ACC112 (cell line): Measurements from ENCODE around the gene EFCAB10.
"Not testable (repeated sequence)": the region's sequence is repeated elsewhere in the genome, so short reads cannot be mapped to it uniquely, and the experiment has no call there.

Experiments
- H2AFZ ChIP-seq: fragments of 200-600 bp; sonication (generic); one replicate; pipeline ENCODE4 v1.6.0; 2017; ENCODE audit warnings: antibody characterized with exemption, low read length; ENCODE audit not compliant: unreplicated experiment
- H3K27ac ChIP-seq: fragments of 200-600 bp; sonication (generic); 2 replicates; pipeline ENCODE4 v1.5.1; 2014; ENCODE audit warnings: low read depth, mild to moderate bottlenecking, antibody characterized with exemption, low read length, moderate library complexity
- H3K27me3 ChIP-seq: fragments of 200-600 bp; sonication (generic); 2 replicates; pipeline ENCODE4 v1.6.1; 2014; ENCODE audit warnings: mild to moderate bottlenecking, antibody characterized with exemption, low read length, moderate library complexity, mixed read lengths; ENCODE audit not compliant: insufficient read depth
- H3K36me3 ChIP-seq: fragments of 200-600 bp; sonication (generic); 2 replicates; pipeline ENCODE4 v1.6.1; 2016; ENCODE audit warnings: mild to moderate bottlenecking, antibody characterized with exemption, low read length, moderate library complexity, mixed read lengths; ENCODE audit not compliant: insufficient read depth
- H3K4me1 ChIP-seq: fragments of 200-600 bp; sonication (generic); one replicate; pipeline ENCODE4 v1.6.1; 2016; ENCODE audit warnings: low read length, mixed read lengths; ENCODE audit not compliant: insufficient read depth, unreplicated experiment, control insufficient read depth
- H3K4me3 ChIP-seq: fragments of 200-600 bp; sonication (generic); 2 replicates; pipeline ENCODE4 v1.5.1; 2014; ENCODE audit warnings: mild to moderate bottlenecking, low read depth, low read length
- H3K79me2 ChIP-seq: fragments of 200-600 bp; sonication (generic); one replicate; pipeline ENCODE4 v1.6.0; 2016; ENCODE audit warnings: low read length; ENCODE audit not compliant: control insufficient read depth, unreplicated experiment, insufficient read depth

The EFCAB10 gene

GRCh38 chr7:105614341-105614840 lies 33.1 kb upstream of the EFCAB10 start:
- Histone ChIP-seq H3K79me2 (no peaks in the 10 kb centered on the region), H2AFZ (no peak overlapping the region), H3K27me3 (no peaks in the 10 kb centered on the region), H3K27ac (no peak overlapping the region), H3K36me3 (no peaks in the 10 kb centered on the region), H3K4me1 (peaks cover 5% of the 10 kb centered on the region), H3K4me3 (no peak overlapping the region)

GRCh38 chr7:105613611-105614330 lies 32.5 kb upstream of the EFCAB10 start:
- no peak overlapping the region for H3K27ac ChIP-seq
- peaks cover 5% of the 10 kb centered on the region for H3K4me1 ChIP-seq
- no peak overlapping the region for H2AFZ ChIP-seq
- no peak overlapping the region for H3K4me3 ChIP-seq
- no peaks in the 10 kb centered on the region for H3K27me3 ChIP-seq
- no peaks in the 10 kb centered on the region for H3K36me3 ChIP-seq
- H3K79me2 ChIP-seq = no peaks in the 10 kb centered on the region

GRCh38 chr7:105612806-105613205 lies 31.5 kb upstream of the EFCAB10 start:
- Histone ChIP-seq H2AFZ (no peak overlapping the region), H3K36me3 (no peaks in the 10 kb centered on the region), H3K4me1 (peaks cover 5% of the 10 kb centered on the region), H3K27ac (no peak overlapping the region), H3K4me3 (no peak overlapping the region), H3K27me3 (no peaks in the 10 kb centered on the region), H3K79me2 (no peaks in the 10 kb centered on the region)

GRCh38 chr7:105611856-105612775 lies 30.8 kb upstream of the EFCAB10 start:
- no peaks in the 10 kb centered on the region for H3K79me2 ChIP-seq
- peaks cover 5% of the 10 kb centered on the region for H3K4me1 ChIP-seq
- H3K4me3 ChIP-seq = no peak overlapping the region
- H2AFZ ChIP-seq = no peak overlapping the region
- no peaks in the 10 kb centered on the region for H3K27me3 ChIP-seq
- H3K36me3 ChIP-seq = no peaks in the 10 kb centered on the region
- no peak overlapping the region for H3K27ac ChIP-seq

GRCh38 chr7:105610165-105610930 lies 29.1 kb upstream of the EFCAB10 start:
- H3K79me2 ChIP-seq = no peaks in the 10 kb centered on the region
- no peak overlapping the region for H2AFZ ChIP-seq
- H3K27me3 ChIP-seq = no peaks in the 10 kb centered on the region
- peaks cover 5% of the 10 kb centered on the region for H3K4me1 ChIP-seq
- no peak overlapping the region for H3K4me3 ChIP-seq
- no peaks in the 10 kb centered on the region for H3K36me3 ChIP-seq
- no peak overlapping the region for H3K27ac ChIP-seq

GRCh38 chr7:105602325-105603305 lies 21.3 kb upstream of the EFCAB10 start:
- Histone ChIP-seq H3K79me2 (no peaks in the 10 kb centered on the region), H3K36me3 (no peaks in the 10 kb centered on the region), H3K4me3 (no peak overlapping the region), H3K27me3 (no peaks in the 10 kb centered on the region), H3K4me1 (no peaks in the 10 kb centered on the region), H3K27ac (no peak overlapping the region), H2AFZ (no peak overlapping the region)

- Histone ChIP-seq H3K79me2 (no peaks in the 10 kb centered on the region), H3K4me1 (no peaks in the 10 kb centered on the region), H3K27me3 (no peaks in the 10 kb centered on the region), H3K36me3 (no peaks in the 10 kb centered on the region), H3K27ac (no peak overlapping the region), H3K4me3 (no peak overlapping the region), H2AFZ (no peak overlapping the region)
Observed at GRCh38 chr7:105600720-105601550, 19.6 kb upstream of the EFCAB10 start.

GRCh38 chr7:105599551-105599950 lies 18.3 kb upstream of the EFCAB10 start:
- H3K4me3 ChIP-seq = no peak overlapping the region
- H3K4me1 ChIP-seq = no peaks in the 10 kb centered on the region
- no peak overlapping the region for H3K27ac ChIP-seq
- no peaks in the 10 kb centered on the region for H3K27me3 ChIP-seq
- no peak overlapping the region for H2AFZ ChIP-seq
- no peaks in the 10 kb centered on the region for H3K36me3 ChIP-seq
- no peaks in the 10 kb centered on the region for H3K79me2 ChIP-seq

- H3K4me3 ChIP-seq, H3K79me2 ChIP-seq, H3K27me3 ChIP-seq, H3K27ac ChIP-seq, H2AFZ ChIP-seq, H3K36me3 ChIP-seq, H3K4me1 ChIP-seq: not testable (repeated sequence)
Observed at GRCh38 chr7:105599080-105599479, 17.8 kb upstream of the EFCAB10 start.
